HepG2 (cell line): Measurements from ENCODE around the gene CTRB2. TPM values are rescaled to one million over a fixed set of nuclear protein-coding genes. Genes with fewer than 3 reads are reported as not detected.

ENCODE experiments used
- ATAC-seq: fragments of 200-7000 bp; cut with Tn5 transposase; 3 replicates; pipeline ENCODE4 v1.9.1; 2020; ENCODE audit warnings: mild to moderate bottlenecking, moderate library complexity
- BruUV-seq: library from RNA; stranded (reverse); fragments of 400-500 nt; replicated peaks from 2 replicates; lab custom pipeline; 2021; lab: Mats Ljungman, UMichigan
- CTCF ChIA-PET: fragments of 300-600 bp; formaldehyde crosslinking; extraction: SDS; loops from one replicate; lab custom pipeline; 2021; ENCODE audit warnings: low total read pairs, inconsistent platforms, low intra/inter-chr PET ratio; lab: Yijun Ruan, JAX
- POLR2A ChIA-PET: fragments of 350-600 bp; sonication (Branson Sonifier 250); formaldehyde crosslinking; loops from one replicate; lab custom pipeline; 2020; ENCODE audit warnings: antibody characterized with exemption, inconsistent platforms; lab: Yijun Ruan, JAX
- DNase-seq: peaks from one replicate; pipeline ENCODE4 v3.0.0-alpha.2; 2015; ENCODE audit warnings: low spot score
- FAIRE-seq: peaks from 3 replicates; lab custom pipeline; 2011; peaks lifted over from hg19 to GRCh38; lab: Jason Lieb, UNC
- H2AFZ ChIP-seq: one replicate; pipeline ENCODE4 v1.6.1; 2011; ENCODE audit warnings: low read length, inconsistent platforms
- H3K27ac ChIP-seq: fragments of 300-600 bp; 3 replicates; pipeline ENCODE4 v1.8.0; 2011; ENCODE audit warnings: mixed run types, mild to moderate bottlenecking, mixed read lengths, low read length, inconsistent platforms; ENCODE audit not compliant: insufficient read depth; ENCODE audit errors: extremely low read length
- H3K27me3 ChIP-seq, 2 experiments: fragments of 200-600 bp in 1 of 2; 2 replicates in 1 of 2; 3 replicates in 1 of 2; pipeline versions ENCODE4 v1.6.0 to v1.8.0; 2011; ENCODE audit warnings: low read length in 2 of 2, mild to moderate bottlenecking in 2 of 2, moderate library complexity in 2 of 2, inconsistent platforms in 1 of 2; ENCODE audit not compliant: insufficient read depth in 2 of 2, control insufficient read depth in 1 of 2
- H3K36me3 ChIP-seq, 2 experiments: fragments of 200-600 bp in 1 of 2; replicated peaks in 1 of 2; 2 replicates in 1 of 2; 3 replicates in 1 of 2; pipeline versions ENCODE4 v1.5.1 to v1.8.0; 2011; ENCODE audit warnings: low read length in 2 of 2, inconsistent platforms in 1 of 2; ENCODE audit not compliant: insufficient read depth in 2 of 2, control insufficient read depth in 1 of 2
- H3K4me1 ChIP-seq: 2 replicates; pipeline ENCODE4 v1.5.1; 2012; ENCODE audit warnings: low read length, inconsistent platforms; ENCODE audit not compliant: insufficient read depth
- H3K4me2 ChIP-seq: 2 replicates; pipeline ENCODE4 v1.6.0; 2011; ENCODE audit warnings: low read depth, low read length, inconsistent platforms
- H3K4me3 ChIP-seq, 3 experiments: fragments of 200-600 bp in 1 of 3; sonication (generic), shearing (Covaris generic) in 1 of 3; replicated peaks in 1 of 3; 2 replicates each; pipeline ENCODE4 v1.5.1; 2011 to 2016; ENCODE audit warnings: low read length in 3 of 3, inconsistent platforms in 2 of 3, low read depth in 2 of 3, mild to moderate bottlenecking in 2 of 3, control low read depth in 1 of 3, mixed read lengths in 1 of 3; ENCODE audit not compliant: insufficient read depth in 1 of 3
- H3K79me2 ChIP-seq: one replicate; pipeline ENCODE4 v1.6.1; 2011; ENCODE audit warnings: low read length, inconsistent platforms; ENCODE audit not compliant: insufficient read depth
- H3K9ac ChIP-seq: 2 replicates; pipeline ENCODE4 v1.6.0; 2011; ENCODE audit warnings: mild to moderate bottlenecking, low read depth, low read length, inconsistent platforms; ENCODE audit not compliant: insufficient read depth
- H3K9me3 ChIP-seq: 2 replicates; pipeline ENCODE4 v1.5.1; 2012; ENCODE audit warnings: mild to moderate bottlenecking, low read length
- H4K20me1 ChIP-seq: 2 replicates; pipeline ENCODE4 v1.6.0; 2011; ENCODE audit warnings: inconsistent platforms, mild to moderate bottlenecking, low read length, moderate library complexity; ENCODE audit not compliant: insufficient read depth
- CBFB ChIP-seq: sonication (generic); formaldehyde crosslinking; IDR thresholded peaks from 2 replicates; pipeline ENCODE4 v1.4.0; 2020; ENCODE audit warnings: missing genetic modification reagents
- CCDC6 ChIP-seq: sonication (generic); formaldehyde crosslinking; IDR thresholded peaks from 2 replicates; pipeline ENCODE4 v1.8.1; 2022; ENCODE audit warnings: mild to moderate bottlenecking, missing genetic modification reagents, moderate library complexity
- CEBPG ChIP-seq: IDR thresholded peaks from 2 replicates; pipeline ENCODE4 v1.6.1; 2016
- GABPA ChIP-seq, 2 experiments: IDR thresholded peaks; 2 replicates each; pipeline ENCODE4 v1.6.1; 2011 to 2016; ENCODE audit warnings: low read depth in 2 of 2, low read length in 1 of 2, missing biosample characterization in 1 of 2, missing genetic modification characterization in 1 of 2
- IRF2 ChIP-seq: IDR thresholded peaks from 2 replicates; pipeline ENCODE4 v1.6.1; 2018; ENCODE audit warnings: missing genetic modification reagents, missing compliant biosample characterization
- KAT2B ChIP-seq: fragments of 150-350 bp; IDR thresholded peaks from 2 replicates; pipeline ENCODE4 v1.6.1; 2014; ENCODE audit warnings: low read depth, low read length, borderline replicate concordance
- NFIC ChIP-seq: IDR thresholded peaks from 2 replicates; pipeline ENCODE4 v1.6.1; 2012; ENCODE audit warnings: mild to moderate bottlenecking, low read length, inconsistent platforms
- NFYB ChIP-seq: sonication (generic); formaldehyde crosslinking; IDR thresholded peaks from 2 replicates; pipeline ENCODE4 v1.4.0; 2020; ENCODE audit warnings: missing genetic modification reagents
- PCBP2 ChIP-seq: fragments of 200-400 bp; formaldehyde crosslinking; optimal IDR thresholded peaks from 2 replicates; pipeline ENCODE3; 2018; ENCODE audit warnings: low read length, low read depth; ENCODE audit not compliant: poor library complexity, severe bottlenecking
- SMC3 ChIP-seq: IDR thresholded peaks from 2 replicates; pipeline ENCODE4 v1.6.1; 2011; ENCODE audit warnings: low read length, improper control_type of control experiment
- XRCC5 ChIP-seq: fragments of 200-400 bp; formaldehyde crosslinking; optimal IDR thresholded peaks from 2 replicates; pipeline ENCODE3; 2017; ENCODE audit warnings: mild to moderate bottlenecking, low read length
- ZNF224 ChIP-seq: sonication (generic); formaldehyde crosslinking; IDR thresholded peaks from 2 replicates; pipeline ENCODE4 v1.5.0; 2020; ENCODE audit warnings: mild to moderate bottlenecking, missing genetic modification reagents
- ZNF564 ChIP-seq: sonication (generic); formaldehyde crosslinking; IDR thresholded peaks from 2 replicates; pipeline ENCODE4 v1.8.1; 2023; ENCODE audit warnings: mild to moderate bottlenecking, missing genetic modification reagents
- ZNF746 ChIP-seq: sonication (generic); formaldehyde crosslinking; IDR thresholded peaks from 2 replicates; pipeline ENCODE4 v1.8.0; 2022; ENCODE audit warnings: mild to moderate bottlenecking, missing genetic modification reagents
- ZNF773 ChIP-seq: sonication (generic); formaldehyde crosslinking; IDR thresholded peaks from 2 replicates; pipeline ENCODE4 v1.4.0; 2020; ENCODE audit warnings: missing genetic modification reagents, borderline replicate concordance
- WGBS: methylation state at CpG from one replicate; pipeline ENCODE4 v1.1.6; 2017; ENCODE audit warnings: low lambda C conversion rate; 5-methylcytosine and 5-hydroxymethylcytosine counted together
- in situ Hi-C: cut with HindIII; loops from 2 replicates; pipeline ENCODE4 v1.10.0; 2017; ENCODE audit warnings: low pct_unique_long_range_greater_than_20kb; ENCODE audit not compliant: extremely low pct_ligation_motif_present
- intact Hi-C: fragments of 100-400 bp; cut with micrococcal nuclease; formaldehyde crosslinking; loops from one replicate; pipeline ENCODE4 v1.10.0; 2022; ENCODE audit not compliant: unreplicated experiment
- polyA plus RNA-seq, 8 experiments: library from polyadenylated mRNA; depleted of rRNA in 3 of 8; stranded (reverse) in 7 of 8; unstranded in 1 of 8; fragments of >200 nt; fragmentation: Illumina TruSeq in 4 of 8; extraction: Trizol in 4 of 8; gene quantifications; 2 replicates each; pipeline versions ENCODE4 v1.2.1 to v1.2.3, GENCODE V29; 2011 to 2016; ENCODE audit warnings: low read depth in 4 of 8, missing spikeins in 1 of 8, mixed read lengths in 1 of 8; ENCODE audit not compliant: insufficient read depth in 1 of 8
- total RNA-seq, 5 experiments: library from RNA; depleted of rRNA; stranded (reverse); fragments of >200 nt; fragmentation: Illumina TruSeq; extraction: Trizol; gene quantifications; 2 replicates each; pipeline ENCODE4 v1.2.3, GENCODE V29; 2016; ENCODE audit warnings: low read depth in 1 of 5
- TF ChIP-seq, protein P1 (sequence below): IDR thresholded peaks from 2 replicates; pipeline ENCODE4 v1.6.1; 2018; ENCODE audit warnings: missing genetic modification reagents, mild to moderate bottlenecking, missing compliant biosample characterization
- TF ChIP-seq, protein P2 (sequence below): sonication (generic); formaldehyde crosslinking; IDR thresholded peaks from 2 replicates; pipeline ENCODE4 v1.4.0; 2020; ENCODE audit warnings: mild to moderate bottlenecking, missing genetic modification reagents
- TF ChIP-seq, protein P3 (sequence below): IDR thresholded peaks from 2 replicates; pipeline ENCODE4 v1.6.1; 2016; ENCODE audit warnings: missing biosample characterization, missing genetic modification reagents, low read depth

The CTRB2 gene
- total and polyA plus RNA-seq, 2 of the 13 experiments (the other 11 are each of a cell fraction or from before 2014, with no cell fraction given): 0.13 TPM; not detected in 1

DNA sequence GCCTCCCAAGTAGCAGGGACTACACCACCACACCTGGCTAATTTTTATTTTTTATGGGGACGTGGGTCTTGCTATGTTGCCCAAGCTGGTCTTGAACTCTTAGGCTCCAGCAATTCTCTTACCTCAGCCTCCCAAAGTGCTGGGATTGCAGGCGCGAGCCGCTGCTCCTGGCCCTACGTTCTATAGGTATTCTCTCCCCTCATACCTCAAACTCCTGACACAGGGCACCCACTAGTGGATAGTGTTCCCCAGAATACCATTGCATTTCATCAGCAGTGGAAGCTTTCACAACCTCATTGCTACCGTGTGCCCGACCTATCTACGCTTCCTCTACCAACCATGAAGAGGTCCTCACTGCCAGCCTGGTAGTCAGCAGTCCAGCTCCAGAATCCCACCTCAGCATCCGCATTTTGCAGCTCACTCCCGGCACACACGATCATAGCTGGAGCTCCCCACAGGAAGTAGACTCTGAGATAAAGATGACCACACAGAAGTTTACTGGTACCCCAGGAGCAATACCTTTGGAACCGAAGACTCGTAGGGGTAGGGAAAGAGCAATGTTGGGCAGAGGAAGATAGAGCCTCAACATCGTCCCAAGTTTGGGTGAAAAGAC is 9.3 kb downstream of the CTRB2 start:
- Histone ChIP-seq H3K4me3 (peak overlapping the region in 1 of 3 experiments; percentile 64; a peak in 2 of 6 replicates), H3K4me2 (peak overlapping the region; percentile 79), H3K27me3 (peaks cover 11 to 51% of the 10 kb centered on the region in 2 experiments), H3K36me3 (no peaks in the 10 kb centered on the region), H2AFZ (no peak overlapping the region), H4K20me1 (no peaks in the 10 kb centered on the region), H3K9me3 (no peaks in the 10 kb centered on the region), H3K79me2 (no peaks in the 10 kb centered on the region), H3K27ac (no peak overlapping the region), H3K9ac (no peak overlapping the region), H3K4me1 (peaks cover 25% of the 10 kb centered on the region)
- in situ Hi-C loops (loop anchor here (5.0 to 25.0 kb wide), 2 partner anchors 190 to 565 kb away; no protein-coding TSS in a partner anchor), intact Hi-C loops (loop anchor here (5.0 kb wide), 1 partner anchor 35 kb away; no protein-coding TSS in a partner anchor)
- ATAC-seq (peak; percentile 30), DNase-seq (no peak), FAIRE-seq (no peak)
- CTCF ChIA-PET: interaction anchor here (1.2 to 3.0 kb wide), 2 partner anchors 205 to 267 kb away, joined by 3 to 32 read pairs; partner anchors contain the start of gene TMEM170A
- 14% methylated on average over 14 of the region's 14 CpGs for WGBS
- no TSS peak for BruUV-seq
- POLR2A ChIA-PET: interaction anchor here (1.5 kb wide), 1 partner anchor 53 kb away, joined by 5 read pairs; no protein-coding TSS in a partner anchor
- TF ChIP-seq, protein P1, sequence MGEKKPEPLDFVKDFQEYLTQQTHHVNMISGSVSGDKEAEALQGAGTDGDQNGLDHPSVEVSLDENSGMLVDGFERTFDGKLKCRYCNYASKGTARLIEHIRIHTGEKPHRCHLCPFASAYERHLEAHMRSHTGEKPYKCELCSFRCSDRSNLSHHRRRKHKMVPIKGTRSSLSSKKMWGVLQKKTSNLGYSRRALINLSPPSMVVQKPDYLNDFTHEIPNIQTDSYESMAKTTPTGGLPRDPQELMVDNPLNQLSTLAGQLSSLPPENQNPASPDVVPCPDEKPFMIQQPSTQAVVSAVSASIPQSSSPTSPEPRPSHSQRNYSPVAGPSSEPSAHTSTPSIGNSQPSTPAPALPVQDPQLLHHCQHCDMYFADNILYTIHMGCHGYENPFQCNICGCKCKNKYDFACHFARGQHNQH (CRISPR knock-in tag): no peak
- TF ChIP-seq NFYB (CRISPR knock-in tag) (0 out of 2 replicates have a peak, but pooled peaks have one; percentile 6), ZNF224 (CRISPR knock-in tag) (no peak), CCDC6 (no peak), ZNF746 (no peak), ZNF564 (CRISPR knock-in tag) (no peak), KAT2B (no peak), ZNF773 (CRISPR knock-in tag) (no peak), CEBPG (CRISPR knock-in tag) (no peak), XRCC5 (peak; percentile 14), SMC3 (0 out of 2 replicates have a peak, but pooled peaks have one; percentile 4), GABPA (IDR thresholded peaks at IDR 0.05; ENCODE audit: low read depth, low read length) (no peak), GABPA (CRISPR knock-in tag; IDR thresholded peaks at IDR 0.05; ENCODE audit: low read depth) (peak; percentile 13; the same call in 1 of the 2 replicates), PCBP2 (no peak), IRF2 (no peak), NFIC (no peak), CBFB (CRISPR knock-in tag) (no peak)
- TF ChIP-seq, protein P2, sequence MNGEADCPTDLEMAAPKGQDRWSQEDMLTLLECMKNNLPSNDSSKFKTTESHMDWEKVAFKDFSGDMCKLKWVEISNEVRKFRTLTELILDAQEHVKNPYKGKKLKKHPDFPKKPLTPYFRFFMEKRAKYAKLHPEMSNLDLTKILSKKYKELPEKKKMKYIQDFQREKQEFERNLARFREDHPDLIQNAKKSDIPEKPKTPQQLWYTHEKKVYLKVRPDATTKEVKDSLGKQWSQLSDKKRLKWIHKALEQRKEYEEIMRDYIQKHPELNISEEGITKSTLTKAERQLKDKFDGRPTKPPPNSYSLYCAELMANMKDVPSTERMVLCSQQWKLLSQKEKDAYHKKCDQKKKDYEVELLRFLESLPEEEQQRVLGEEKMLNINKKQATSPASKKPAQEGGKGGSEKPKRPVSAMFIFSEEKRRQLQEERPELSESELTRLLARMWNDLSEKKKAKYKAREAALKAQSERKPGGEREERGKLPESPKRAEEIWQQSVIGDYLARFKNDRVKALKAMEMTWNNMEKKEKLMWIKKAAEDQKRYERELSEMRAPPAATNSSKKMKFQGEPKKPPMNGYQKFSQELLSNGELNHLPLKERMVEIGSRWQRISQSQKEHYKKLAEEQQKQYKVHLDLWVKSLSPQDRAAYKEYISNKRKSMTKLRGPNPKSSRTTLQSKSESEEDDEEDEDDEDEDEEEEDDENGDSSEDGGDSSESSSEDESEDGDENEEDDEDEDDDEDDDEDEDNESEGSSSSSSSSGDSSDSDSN (CRISPR knock-in tag): no peak
- TF ChIP-seq, protein P3, sequence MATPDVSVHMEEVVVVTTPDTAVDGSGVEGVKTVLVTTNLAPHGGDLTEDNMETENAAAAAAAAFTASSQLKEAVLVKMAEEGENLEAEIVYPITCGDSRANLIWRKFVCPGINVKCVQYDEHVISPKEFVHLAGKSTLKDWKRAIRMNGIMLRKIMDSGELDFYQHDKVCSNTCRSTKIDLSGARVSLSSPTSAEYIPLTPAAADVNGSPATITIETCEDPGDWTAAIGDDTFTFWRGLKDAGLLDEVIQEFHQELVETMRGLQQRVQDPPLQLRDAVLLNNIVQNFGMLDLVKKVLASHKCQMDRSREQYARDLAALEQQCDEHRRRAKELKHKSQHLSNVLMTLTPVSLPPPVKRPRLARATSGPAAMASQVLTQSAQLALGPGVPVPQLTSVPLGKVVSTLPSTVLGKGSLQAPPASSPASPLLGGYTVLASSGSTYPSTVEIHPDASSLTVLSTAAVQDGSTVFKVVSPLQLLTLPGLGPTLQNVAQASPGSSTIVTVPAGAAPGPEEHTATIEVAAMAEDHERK (CRISPR knock-in tag): no peak
